HG03135 (cell line): ENCODE data around the gene RAB24.
"Not testable (repeated sequence)": the region's sequence is repeated elsewhere in the genome, so short reads cannot be mapped to it uniquely, and the experiment has no call there.

Source experiments
- ATAC-seq: cut with Tn5 transposase; IDR thresholded peaks from one replicate; pipeline ENCODE4 v1.9.1; 2021; ENCODE audit warnings: mild to moderate bottlenecking, moderate library complexity; ENCODE audit not compliant: unreplicated experiment

Gene RAB24

GRCh38 chr5:177303121-177303924 is at the start of gene RAB24, which contains the start of gene PRELID1:
RAB24 (minus strand) TSS chr5:177303719; CDS start chr5:177303288, 431 bp downstream.
PRELID1 (plus strand) TSS chr5:177303799; CDS start chr5:177303986, 187 bp downstream.
- peak; percentile 64 for ATAC-seq

- ATAC-seq, result no peak
These were observed 49.6 kb upstream of the RAB24 start for GRCh38 chr5:177353093-177353492.

- ATAC-seq, result peak; percentile 94
These were observed 48.1 kb upstream of the RAB24 start, which contains the start of gene LMAN2 for GRCh38 chr5:177351392-177352329. LMAN2 (minus strand) TSS chr5:177351668; CDS start chr5:177351647, 21 bp downstream.

GRCh38 chr5:177350776-177351391 is 47.4 kb upstream of the RAB24 start:
- ATAC-seq, result no peak

DNA sequence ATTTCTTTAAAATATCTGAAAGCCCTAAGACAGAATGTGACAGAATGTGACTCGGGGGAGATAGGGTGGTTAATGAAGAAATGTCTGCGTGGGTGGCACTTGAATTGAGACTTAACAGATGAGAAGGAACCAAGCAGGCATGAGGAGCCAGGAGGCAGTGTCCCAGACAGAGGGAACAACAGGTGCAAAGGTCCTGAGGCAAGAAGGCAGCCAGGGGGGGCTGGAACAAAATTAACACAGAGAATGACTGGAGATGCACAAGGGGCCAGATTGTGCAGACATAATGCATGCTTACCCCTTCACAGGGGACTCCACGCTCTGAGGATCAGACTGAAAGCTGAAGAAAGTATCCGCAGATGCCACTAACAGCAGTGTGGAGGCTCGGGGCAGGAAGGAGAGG is 46.2 kb upstream of the RAB24 start:
- ATAC-seq, result no peak

GRCh38 chr5:177349362-177349647 is 45.8 kb upstream of the RAB24 start:
- no peak for ATAC-seq

GRCh38 chr5:177347699-177348098 is 44.2 kb upstream of the RAB24 start:
- no peak for ATAC-seq

DNA sequence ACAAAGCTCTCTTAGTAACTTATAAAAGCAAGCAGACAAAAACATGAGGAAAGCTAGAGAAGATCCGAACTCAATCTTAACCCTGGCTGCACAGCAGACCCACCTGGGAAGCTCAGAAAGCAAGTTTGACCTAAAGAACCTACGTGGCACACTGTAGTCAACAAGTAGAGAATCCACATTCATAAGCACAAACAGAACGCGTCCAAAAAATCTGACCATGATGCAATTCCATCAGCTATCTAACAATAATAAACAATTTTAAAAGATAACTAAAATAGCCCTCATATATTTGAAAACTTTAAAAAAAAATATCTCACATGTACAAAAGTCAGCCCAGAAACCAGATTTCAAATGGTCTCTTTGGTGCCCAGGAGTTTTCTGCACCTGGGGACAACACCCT is 43.3 kb upstream of the RAB24 start:
- ATAC-seq, result no peak

DNA sequence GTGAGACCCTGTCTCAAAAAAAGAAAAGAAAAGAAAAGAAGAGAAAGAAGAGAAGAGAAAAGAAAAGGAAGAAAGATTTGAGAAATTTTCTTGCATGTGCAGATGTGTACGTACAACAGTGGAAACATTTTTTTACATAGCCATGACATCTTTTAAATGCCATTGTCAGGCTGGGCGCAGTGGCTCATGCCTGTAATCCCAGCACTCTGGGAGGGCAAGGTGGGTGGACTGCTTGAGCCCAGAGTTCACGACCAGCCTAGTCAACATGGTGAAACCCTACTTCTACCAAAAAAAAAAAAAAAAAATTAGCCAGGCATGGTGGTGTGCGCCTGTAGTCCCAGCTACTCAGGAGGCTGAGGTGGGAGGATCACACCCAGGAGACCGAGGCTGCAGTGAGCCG is 41.4 kb upstream of the RAB24 start:
- ATAC-seq, result no peak

DNA sequence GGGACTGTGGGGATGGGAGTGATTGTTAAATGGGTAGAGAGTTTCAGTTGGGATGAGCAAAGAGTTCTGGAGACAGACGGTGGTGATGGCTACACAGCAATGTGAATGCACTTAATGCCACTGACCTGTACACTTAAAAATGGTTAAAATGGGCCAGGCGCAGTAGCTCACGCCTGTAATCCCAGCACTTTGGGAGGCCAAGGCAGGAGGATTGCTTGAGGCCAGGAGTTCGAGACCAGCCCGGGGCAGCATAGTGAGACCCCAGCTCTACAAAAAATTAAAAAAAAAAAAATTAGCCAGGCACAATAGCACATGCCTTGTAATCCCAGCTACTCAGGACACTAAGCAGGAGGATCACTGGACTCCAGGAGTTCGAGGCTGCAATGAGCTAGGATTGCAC is 40.3 kb upstream of the RAB24 start:
- ATAC-seq, result no peak

GRCh38 chr5:177343000-177343399 is 39.5 kb upstream of the RAB24 start:
- ATAC-seq, result not testable (repeated sequence)

GRCh38 chr5:177339107-177339638 is 35.7 kb upstream of the RAB24 start:
- no peak for ATAC-seq

- no peak for ATAC-seq
These were observed 35.0 kb upstream of the RAB24 start for GRCh38 chr5:177338251-177339106.

DNA sequence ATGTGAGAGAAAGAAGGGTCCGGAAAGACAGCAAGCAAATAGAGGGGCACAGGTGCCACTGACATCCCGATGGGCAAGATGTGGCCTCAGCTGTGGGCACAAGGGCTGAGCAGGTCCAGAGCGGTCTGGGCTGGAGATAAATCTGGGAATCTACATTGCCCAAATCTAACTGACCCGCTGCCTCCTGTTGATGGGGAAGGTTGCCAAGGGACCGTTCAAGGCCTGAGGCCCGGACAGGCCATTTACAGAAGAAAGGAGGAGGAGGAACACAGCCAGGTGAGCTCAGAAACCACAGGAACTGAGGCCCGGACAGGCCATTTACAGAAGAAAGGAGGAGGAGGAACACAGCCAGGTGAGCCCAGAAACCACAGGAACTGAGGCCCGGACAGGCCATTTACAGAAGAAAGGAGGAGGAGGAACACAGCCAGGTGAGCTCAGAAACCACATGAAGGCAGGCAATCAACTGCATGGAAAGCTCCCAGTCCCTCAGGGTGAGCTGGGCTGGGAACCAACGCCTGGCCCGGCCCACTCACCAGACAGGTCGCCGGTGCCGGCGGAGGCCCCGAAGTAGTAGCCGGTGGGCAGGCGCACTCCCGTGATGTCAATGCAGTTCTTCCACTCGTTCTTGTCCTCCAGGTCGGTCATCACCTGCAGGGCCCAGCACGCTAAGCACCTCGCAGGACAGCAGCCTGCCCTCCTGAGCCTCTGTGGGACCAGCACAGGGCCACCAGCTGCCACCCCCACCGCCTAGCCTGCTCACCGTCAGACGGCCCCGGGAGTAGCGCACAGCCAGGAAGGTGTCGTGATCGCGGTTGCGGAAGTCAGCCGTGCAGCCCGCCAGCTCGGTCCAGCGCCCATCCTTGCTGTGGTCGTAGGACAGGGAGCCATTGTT is 33.3 kb upstream of the RAB24 start:
- ATAC-seq, result no peak

DNA sequence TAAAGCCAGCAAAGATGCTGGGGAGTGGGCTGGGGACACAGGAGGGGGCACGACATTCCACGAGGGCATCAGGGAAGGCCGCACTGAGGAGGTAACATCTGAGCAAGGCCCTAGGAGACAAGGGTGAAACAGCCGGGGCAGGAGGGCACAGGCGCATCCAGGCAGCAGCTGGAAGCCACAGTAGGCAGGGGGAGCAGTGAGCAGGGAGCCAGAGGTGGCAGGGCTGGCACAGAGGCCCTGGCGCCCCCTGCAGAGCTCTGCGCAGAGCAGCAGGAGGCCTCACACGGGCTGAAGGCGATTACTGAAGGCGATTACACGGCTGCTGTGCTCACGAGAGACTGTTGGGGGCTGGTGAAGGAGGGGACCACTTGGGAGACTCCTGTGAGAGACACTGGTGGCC is 32.6 kb upstream of the RAB24 start:
- ATAC-seq, result no peak

DNA sequence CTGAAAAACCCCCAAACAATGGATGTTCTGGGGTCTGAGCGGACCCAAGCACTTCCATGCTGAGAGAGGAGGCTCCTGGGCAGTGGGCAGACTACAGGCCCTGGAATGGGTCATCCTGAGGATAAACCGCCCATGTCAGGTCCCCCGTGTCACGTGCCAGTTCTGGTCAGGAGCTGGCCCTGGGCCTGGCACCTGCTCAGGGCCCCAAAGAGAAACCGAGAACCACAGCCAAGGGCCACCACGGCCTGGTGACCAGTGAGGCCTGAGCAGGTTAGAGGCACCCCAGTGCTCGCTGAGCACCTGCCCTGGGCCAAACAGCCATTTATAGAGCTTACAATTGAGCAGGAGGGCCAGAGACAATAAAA is 32.2 kb upstream of the RAB24 start:
- no peak for ATAC-seq

DNA sequence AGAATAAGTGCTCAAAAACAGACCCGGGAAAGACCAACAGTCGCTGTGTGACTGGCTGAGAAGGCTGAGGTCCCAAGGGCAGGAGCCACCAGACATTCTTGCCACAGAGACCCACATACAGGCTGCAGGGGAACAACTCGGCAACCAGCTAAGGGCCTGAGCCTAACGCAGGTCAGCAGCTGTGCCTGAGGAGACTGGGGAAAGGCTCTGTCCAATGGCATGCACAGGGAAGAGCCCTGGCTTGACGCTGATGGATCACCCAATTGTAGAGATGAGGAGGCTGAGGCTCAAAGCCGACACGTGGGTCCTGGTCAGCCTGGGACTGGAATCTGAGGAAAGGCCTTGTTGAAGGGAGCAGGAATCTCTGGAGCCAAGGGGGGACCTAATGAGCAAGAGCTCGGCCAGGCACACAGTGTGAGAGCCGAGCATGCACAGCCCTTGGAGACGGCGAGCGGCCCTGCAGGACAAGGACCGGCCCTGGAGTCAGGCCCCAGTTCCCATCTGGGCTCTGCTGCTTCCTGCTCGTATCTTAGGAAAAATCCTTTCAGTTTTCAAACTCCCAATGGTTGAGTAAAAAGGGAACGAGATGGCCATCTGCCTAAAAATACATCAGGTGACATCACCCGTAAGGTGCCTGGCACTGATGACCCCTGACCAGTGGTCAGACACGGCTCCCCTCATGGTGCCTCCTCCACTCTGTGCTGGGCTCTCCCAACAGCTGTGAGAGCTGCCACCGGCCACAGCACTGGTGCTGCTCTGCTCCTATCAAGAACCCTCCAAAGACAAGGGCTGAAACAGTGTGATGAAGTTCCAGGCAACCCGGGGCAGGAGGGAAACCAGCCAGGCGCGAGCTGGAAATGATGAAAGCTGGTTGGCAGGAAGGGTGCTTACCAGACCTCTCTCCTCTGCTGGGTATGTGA is 31.5 kb upstream of the RAB24 start:
- no peak for ATAC-seq

DNA sequence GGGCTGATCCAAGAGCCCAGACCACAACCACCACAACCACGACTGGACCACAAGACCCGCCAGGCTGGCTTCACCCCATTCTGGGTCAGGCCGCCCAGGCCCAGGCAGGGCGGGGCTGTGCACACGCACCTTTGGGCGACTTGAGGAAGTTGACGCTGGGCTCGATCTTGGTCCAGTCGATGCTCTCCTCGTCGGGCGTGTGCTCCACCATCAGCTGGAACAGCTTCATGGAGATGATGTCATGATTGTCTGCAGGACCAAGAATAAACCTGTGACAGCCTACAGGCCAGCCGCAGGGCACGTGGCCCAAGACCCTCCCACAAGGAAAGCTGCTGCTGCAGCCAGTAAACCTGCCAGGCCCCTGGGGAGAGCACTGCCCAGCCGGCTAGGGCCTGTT is 30.6 kb upstream of the RAB24 start:
- ATAC-seq, result no peak
